ENCODE results near the gene PLEK2. TPM values are rescaled to one million over a fixed set of nuclear protein-coding genes. Genes with fewer than 3 reads are reported as not detected.

PLEK2 gene
- total and polyA plus RNA-seq, 10 donors: 0.18 to 2.1 (median 0.76) TPM; not detected in 3

DNA sequence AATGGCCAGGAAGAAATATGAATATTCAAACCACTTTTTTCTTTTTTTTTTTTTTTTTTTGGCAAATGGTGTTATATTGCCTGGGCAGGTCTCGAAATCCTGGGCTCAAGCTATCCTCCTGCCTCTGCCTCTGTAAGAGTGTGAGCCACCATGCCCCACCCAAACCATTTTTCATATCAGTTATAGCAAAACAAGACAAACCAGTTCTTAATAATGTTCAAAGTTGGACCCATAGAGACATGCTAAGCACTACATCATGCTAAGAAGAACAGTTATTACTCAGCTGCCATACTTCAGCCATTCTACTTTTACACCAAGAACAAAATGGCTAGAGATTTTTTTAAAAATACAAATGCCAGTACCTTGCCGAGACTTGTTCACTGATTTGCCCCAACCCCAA lies 26.3 kb downstream of the PLEK2 start:
- 91 to 99% (median 96%) methylated on average over 2 of the region's 2 CpGs for WGBS, 5 donors
- peaks cover 0 to 78% (median 60%) of the 10 kb centered on the region in 6 donors for H3K36me3 ChIP-seq
- no peaks in the 10 kb centered on the region for H3K27me3 ChIP-seq (replicated peaks in 1 of 7)
- no peaks in the 10 kb centered on the region for H3K9me3 ChIP-seq
- intact Hi-C loops (cut with DNase I; ENCODE audit: low total_unique reads): no loop called here
- peaks cover 0 to 7% (median 0%) of the 10 kb centered on the region in 6 donors for H3K4me1 ChIP-seq
- H3K4me3 ChIP-seq: no peak overlapping the region
- no peak for DNase-seq
- H3K27ac ChIP-seq: no peak overlapping the region
- no peak for TF ChIP-seq POLR2AphosphoS5 (IDR thresholded peaks at IDR 0.05)

DNA sequence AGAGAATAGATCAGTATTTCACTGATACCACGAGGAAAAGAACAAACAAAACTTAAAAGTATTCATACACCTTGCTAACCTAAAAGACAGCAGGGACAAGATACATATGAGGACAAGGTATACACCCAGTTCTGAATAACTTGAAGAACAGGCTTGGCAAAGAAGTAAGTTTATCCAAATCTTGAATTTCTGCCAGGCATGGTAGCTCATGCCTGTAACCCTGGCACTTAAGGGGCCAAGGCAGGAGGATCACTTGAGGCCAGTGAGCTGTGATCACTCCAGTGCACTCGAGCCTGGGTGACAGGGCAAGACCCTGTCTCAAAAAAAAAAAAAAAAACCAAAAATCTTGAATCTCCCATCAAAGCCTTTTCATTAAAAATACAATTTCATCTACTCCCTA lies 26.8 kb downstream of the PLEK2 start:
- no peak for DNase-seq
- Histone ChIP-seq H3K4me1 (peaks cover 0 to 7% (median 0%) of the 10 kb centered on the region in 6 donors), H3K27me3 (replicated peaks in 1 of 7) (no peaks in the 10 kb centered on the region), H3K27ac (no peak overlapping the region), H3K9me3 (no peaks in the 10 kb centered on the region), H3K4me3 (no peak overlapping the region), H3K36me3 (peaks cover 0 to 83% (median 65%) of the 10 kb centered on the region in 6 donors)
- intact Hi-C loops (cut with DNase I; ENCODE audit: low total_unique reads): no loop called here
- TF ChIP-seq POLR2A (IDR thresholded peaks at IDR 0.05) (no peak), POLR2AphosphoS5 (IDR thresholded peaks at IDR 0.05) (no peak), CTCF (IDR thresholded peaks at IDR 0.05 in 8 of 11, conservative IDR thresholded peaks at IDR 0.05 in 3 of 11) (no peak)
- WGBS, 5 donors: 76 to 93% (median 87%) methylated on average over 2 of the region's 2 CpGs

- intact Hi-C loops (cut with DNase I; ENCODE audit: low total_unique reads): no loop called here
- no peak for DNase-seq
Observed at GRCh38 chr14:67377916-67378315, 34.0 kb downstream of the PLEK2 start.

GRCh38 chr14:67373347-67373746 lies 38.6 kb downstream of the PLEK2 start:
- no peaks in the 10 kb centered on the region for H3K27me3 ChIP-seq (replicated peaks in 1 of 7)
- H3K4me1 ChIP-seq: peaks cover 0 to 35% (median 3%) of the 10 kb centered on the region in 6 donors
- no peaks in the 10 kb centered on the region for H3K9me3 ChIP-seq
- intact Hi-C loops (cut with DNase I; ENCODE audit: low total_unique reads): no loop called here
- no peak for TF ChIP-seq CTCF (IDR thresholded peaks at IDR 0.05 in 8 of 11, conservative IDR thresholded peaks at IDR 0.05 in 3 of 11)
- TF ChIP-seq POLR2AphosphoS5 (IDR thresholded peaks at IDR 0.05): no peak
- TF ChIP-seq POLR2A (IDR thresholded peaks at IDR 0.05): no peak
- peaks cover 4 to 100% (median 78%) of the 10 kb centered on the region in 6 donors for H3K36me3 ChIP-seq
- no peak overlapping the region for H3K27ac ChIP-seq
- WGBS, 5 donors: 71 to 94% (median 81%) methylated on average over 2 of the region's 2 CpGs
- no peak overlapping the region for H3K4me3 ChIP-seq
- DNase-seq: no peak

More at GRCh38 chr14:67377916-67378315, 34.0 kb downstream of the PLEK2 start:
- Histone ChIP-seq H3K27ac (no peak overlapping the region), H3K4me3 (no peak overlapping the region), H3K9me3 (no peaks in the 10 kb centered on the region), H3K36me3 (peaks cover 4 to 100% (median 84%) of the 10 kb centered on the region in 6 donors), H3K4me1 (peaks cover 0 to 3% (median under 1%) of the 10 kb centered on the region in 6 donors), H3K27me3 (replicated peaks in 1 of 7) (no peaks in the 10 kb centered on the region)
- TF ChIP-seq CTCF (IDR thresholded peaks at IDR 0.05 in 8 of 11, conservative IDR thresholded peaks at IDR 0.05 in 3 of 11): no peak
- TF ChIP-seq POLR2AphosphoS5 (IDR thresholded peaks at IDR 0.05): no peak
- TF ChIP-seq POLR2A (IDR thresholded peaks at IDR 0.05): no peak

DNA sequence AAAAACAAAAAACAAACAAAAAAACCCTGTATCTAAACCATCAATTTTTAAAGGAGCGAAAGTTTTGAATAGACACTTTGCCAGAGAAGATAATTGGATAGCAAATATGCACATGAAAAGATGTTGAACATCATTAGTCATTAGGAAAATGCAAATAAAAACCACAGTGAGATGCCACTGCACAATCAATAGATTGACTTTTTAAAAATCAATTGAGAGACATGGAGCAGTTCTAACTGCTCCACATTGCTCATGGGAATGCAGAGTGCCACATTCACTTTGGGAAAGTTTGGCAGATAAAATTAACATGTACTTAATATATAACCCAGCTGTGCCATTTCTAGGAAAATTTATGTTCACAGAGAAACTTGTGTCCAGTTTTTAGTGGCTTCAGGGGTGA lies 39.1 kb downstream of the PLEK2 start:
- 92 to 99% (median 97%) methylated on average over 1 of the region's 1 CpG for WGBS, 5 donors
- intact Hi-C loops (cut with DNase I; ENCODE audit: low total_unique reads): no loop called here
- H3K27me3 ChIP-seq (replicated peaks in 1 of 7): no peaks in the 10 kb centered on the region
- no peaks in the 10 kb centered on the region for H3K9me3 ChIP-seq
- H3K36me3 ChIP-seq: peaks cover 7 to 100% (median 79%) of the 10 kb centered on the region in 6 donors
- H3K4me1 ChIP-seq: peaks cover 0 to 40% (median 5%) of the 10 kb centered on the region in 6 donors
- TF ChIP-seq POLR2A (IDR thresholded peaks at IDR 0.05) (no peak), CTCF (IDR thresholded peaks at IDR 0.05 in 8 of 11, conservative IDR thresholded peaks at IDR 0.05 in 3 of 11) (no peak), POLR2AphosphoS5 (IDR thresholded peaks at IDR 0.05) (no peak)
- no peak for DNase-seq
- H3K27ac ChIP-seq: no peak overlapping the region
- H3K4me3 ChIP-seq: no peak overlapping the region

All from spleen (tissue), 11 donors.